Transverse colon (tissue), 4 donors: ENCODE data around the gene ZNF280A. TPM values are rescaled to one million over a fixed set of nuclear protein-coding genes. Genes with fewer than 3 reads are reported as not detected.

Experiments used
- DNase-seq: peaks from one replicate; pipeline ENCODE4 v3.0.0-alpha.2; 2019
- H3K27ac ChIP-seq, 4 donors: fragments of 200-600 bp; sonication (generic); 2 replicates each; pipeline ENCODE4 v1.5.1; 2016 to 2018; ENCODE audit warnings: inconsistent platforms in 4 of 4
- H3K27me3 ChIP-seq: fragments of 200-600 bp; sonication (generic); 2 replicates; pipeline ENCODE4 v1.5.1; 2017; ENCODE audit warnings: inconsistent platforms
- H3K36me3 ChIP-seq, 4 donors: fragments of 200-600 bp; sonication (generic); 2 replicates each; pipeline ENCODE4 v1.5.1; 2017 to 2019; ENCODE audit warnings: inconsistent platforms in 4 of 4
- H3K4me1 ChIP-seq, 4 donors: fragments of 200-600 bp; sonication (generic); 2 replicates each; pipeline ENCODE4 v1.5.1; 2017 to 2020; ENCODE audit warnings: inconsistent platforms in 4 of 4
- H3K4me3 ChIP-seq, 4 donors: fragments of 200-600 bp; sonication (generic); 1 replicate in 1 of 4; 2 replicates in 3 of 4; pipeline versions ENCODE4 v1.5.1 to v1.6.1; 2017 to 2019; ENCODE audit warnings: inconsistent platforms in 4 of 4
- H3K9me3 ChIP-seq, 2 donors: fragments of 200-600 bp; sonication (generic); 2 replicates each; pipeline ENCODE4 v1.5.1; 2017 to 2019; ENCODE audit warnings: inconsistent platforms in 2 of 2
- EP300 ChIP-seq: sonication (generic); formaldehyde crosslinking; IDR thresholded peaks from one replicate; pipeline ENCODE4 v1.6.1; 2017; ENCODE audit warnings: antibody characterized with exemption, low read depth
- POLR2A ChIP-seq: fragments of 450-650 bp; IDR thresholded peaks from one replicate; pipeline ENCODE4 v1.6.1; 2016; ENCODE audit warnings: antibody characterized with exemption, mild to moderate bottlenecking, moderate library complexity
- POLR2AphosphoS5 ChIP-seq, 3 donors: sonication (generic); formaldehyde crosslinking; IDR thresholded peaks; one replicate each; pipeline ENCODE4 v1.6.1; 2016; ENCODE audit warnings: antibody characterized with exemption in 3 of 3
- WGBS, 2 donors: methylation state at CpG; one replicate each; pipeline ENCODE4 v1.1.5; 2018; ENCODE audit warnings: low coverage in 1 of 2; 5-methylcytosine and 5-hydroxymethylcytosine counted together
- in situ Hi-C, 4 donors: fragments of 200-750 bp; cut with MboI; loops; one replicate each; pipeline versions ENCODE4 v1.15.0 to v1.15.1; 2017; ENCODE audit warnings: low sequenced_read_pairs in 3 of 4, low pct_ligation_motif_present in 1 of 4, low pct_unique_long_range_greater_than_20kb in 1 of 4
- intact Hi-C: fragments of 100-400 bp; cut with DNase I; formaldehyde crosslinking; loops from one replicate; pipeline ENCODE4 v1.15.1; 2023; ENCODE audit warnings: low total_unique reads
- total RNA-seq, 4 donors: library from RNA; depleted of rRNA; stranded (reverse); fragments of >200 nt; gene quantifications; one replicate each; pipeline ENCODE4 v1.1.0, GENCODE V29; 2016
- TF ChIP-seq, protein P1 (sequence below), 5 experiments: fragments of 200-600 bp in 3 of 5; fragments of 450-650 bp in 2 of 5; sonication (generic) in 3 of 5; IDR thresholded peaks; 1 replicate in 2 of 5; 2 replicates in 3 of 5; pipeline ENCODE4 v1.5.1; 2016 to 2017; ENCODE audit warnings: antibody characterized with exemption in 5 of 5, inconsistent platforms in 3 of 5, mild to moderate bottlenecking in 2 of 5, moderate library complexity in 1 of 5

ZNF280A gene
- total RNA-seq, 4 donors from 2014 or later = not detected

DNA sequence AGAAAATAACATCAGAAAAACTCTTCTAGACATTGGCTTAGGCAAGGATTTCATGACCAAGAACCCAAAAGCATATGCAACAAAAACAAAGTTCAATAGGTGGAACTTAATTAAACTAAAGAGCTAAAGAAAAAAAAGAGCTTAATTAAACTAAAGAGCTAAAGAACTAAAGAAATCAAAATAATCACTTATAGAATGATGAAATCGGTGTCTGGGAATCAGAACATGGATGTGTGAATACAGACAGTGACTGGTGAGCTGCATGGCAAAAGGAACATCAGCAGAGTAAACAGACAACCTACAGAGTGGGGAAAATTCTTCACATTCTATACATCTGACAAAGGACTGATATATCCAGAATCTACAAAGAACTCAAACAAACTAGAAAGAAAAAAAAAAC lies 53.0 kb downstream of the ZNF280A start:
- Histone ChIP-seq H3K9me3 (no peaks in the 10 kb centered on the region), H3K4me3 (no peak overlapping the region), H3K4me1 (peaks cover 0 to 3% (median 0%) of the 10 kb centered on the region in 4 donors), H3K27ac (no peak overlapping the region), H3K36me3 (no peaks in the 10 kb centered on the region), H3K27me3 (peaks cover 27% of the 10 kb centered on the region)
- in situ Hi-C loops (loop anchor here in 1 of 4 donors (25.0 kb wide), 1 partner anchor 120 kb away; no protein-coding TSS in a partner anchor), intact Hi-C loops (no loop called here)
- WGBS, 2 donors = 85 to 100% methylated on average over 1 of the region's 1 CpG
- TF ChIP-seq EP300 (no peak), POLR2A (no peak), POLR2AphosphoS5 (IDR thresholded peaks at IDR 0.05) (no peak)
- TF ChIP-seq, protein P1, sequence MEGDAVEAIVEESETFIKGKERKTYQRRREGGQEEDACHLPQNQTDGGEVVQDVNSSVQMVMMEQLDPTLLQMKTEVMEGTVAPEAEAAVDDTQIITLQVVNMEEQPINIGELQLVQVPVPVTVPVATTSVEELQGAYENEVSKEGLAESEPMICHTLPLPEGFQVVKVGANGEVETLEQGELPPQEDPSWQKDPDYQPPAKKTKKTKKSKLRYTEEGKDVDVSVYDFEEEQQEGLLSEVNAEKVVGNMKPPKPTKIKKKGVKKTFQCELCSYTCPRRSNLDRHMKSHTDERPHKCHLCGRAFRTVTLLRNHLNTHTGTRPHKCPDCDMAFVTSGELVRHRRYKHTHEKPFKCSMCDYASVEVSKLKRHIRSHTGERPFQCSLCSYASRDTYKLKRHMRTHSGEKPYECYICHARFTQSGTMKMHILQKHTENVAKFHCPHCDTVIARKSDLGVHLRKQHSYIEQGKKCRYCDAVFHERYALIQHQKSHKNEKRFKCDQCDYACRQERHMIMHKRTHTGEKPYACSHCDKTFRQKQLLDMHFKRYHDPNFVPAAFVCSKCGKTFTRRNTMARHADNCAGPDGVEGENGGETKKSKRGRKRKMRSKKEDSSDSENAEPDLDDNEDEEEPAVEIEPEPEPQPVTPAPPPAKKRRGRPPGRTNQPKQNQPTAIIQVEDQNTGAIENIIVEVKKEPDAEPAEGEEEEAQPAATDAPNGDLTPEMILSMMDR (IDR thresholded peaks at IDR 0.05) = no peak
- DNase-seq = no peak

DNA sequence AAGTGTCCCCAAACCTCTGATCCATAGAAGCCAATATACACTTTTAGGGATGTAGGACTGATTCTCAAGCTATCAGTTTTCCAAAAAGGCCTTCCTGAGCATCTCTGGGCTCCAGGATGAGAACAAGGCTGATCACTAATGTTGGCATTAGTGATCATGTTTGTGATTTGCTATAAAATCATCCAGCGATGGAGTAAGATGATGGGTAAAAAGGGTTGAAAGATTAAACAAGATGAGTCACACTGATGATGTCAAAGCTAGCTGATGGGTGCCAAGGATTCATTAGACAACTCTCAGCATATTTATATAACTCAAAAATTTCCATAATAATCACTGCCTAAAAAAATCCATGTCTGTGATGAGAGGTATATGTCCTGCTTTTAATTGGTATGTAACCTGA lies 54.3 kb downstream of the ZNF280A start:
- intact Hi-C loops = no loop called here

GRCh38 chr22:22465094-22465602 lies 54.9 kb downstream of the ZNF280A start:
- no peak overlapping the region for H3K4me3 ChIP-seq
- intact Hi-C loops (no loop called here), in situ Hi-C loops (loop anchor here in 1 of 4 donors (25.0 kb wide), 1 partner anchor 122 kb away; no protein-coding TSS in a partner anchor)
- WGBS, 2 donors = 67 to 69% methylated on average over 5 to 7 of the region's 7 CpGs
- TF ChIP-seq, protein P1 (IDR thresholded peaks at IDR 0.05) = no peak
- TF ChIP-seq EP300 (no peak), POLR2AphosphoS5 (IDR thresholded peaks at IDR 0.05) (no peak), POLR2A (no peak)
- H3K36me3 ChIP-seq = no peaks in the 10 kb centered on the region
- peaks cover 0 to 3% (median 0%) of the 10 kb centered on the region in 4 donors for H3K4me1 ChIP-seq
- no peak overlapping the region for H3K27ac ChIP-seq
- peaks cover 4 to 5% of the 10 kb centered on the region in 2 donors for H3K9me3 ChIP-seq
- H3K27me3 ChIP-seq = peaks cover 36% of the 10 kb centered on the region
- DNase-seq = no peak

More for the DNA sequence above, 54.3 kb downstream of the ZNF280A start:
- Histone ChIP-seq H3K27me3 (peaks cover 36% of the 10 kb centered on the region), H3K4me1 (peaks cover 0 to 3% (median 0%) of the 10 kb centered on the region in 4 donors), H3K27ac (no peak overlapping the region), H3K9me3 (no peaks in the 10 kb centered on the region), H3K36me3 (no peaks in the 10 kb centered on the region), H3K4me3 (no peak overlapping the region)
- in situ Hi-C loops = loop anchor here in 1 of 4 donors (25.0 kb wide), 1 partner anchor 122 kb away; no protein-coding TSS in a partner anchor
- TF ChIP-seq POLR2A = no peak
- TF ChIP-seq POLR2AphosphoS5 (IDR thresholded peaks at IDR 0.05) = no peak
- TF ChIP-seq EP300 = no peak
- TF ChIP-seq, protein P1 (IDR thresholded peaks at IDR 0.05) = no peak
- DNase-seq = no peak
- WGBS, 2 donors = 67 to 71% methylated on average over 1 of the region's 1 CpG

- Histone ChIP-seq H3K4me1 (peaks cover 0 to 3% (median 0%) of the 10 kb centered on the region in 4 donors), H3K4me3 (no peak overlapping the region), H3K9me3 (peaks cover 8 to 10% of the 10 kb centered on the region in 2 donors), H3K27ac (no peak overlapping the region), H3K27me3 (peaks cover 36% of the 10 kb centered on the region), H3K36me3 (no peaks in the 10 kb centered on the region)
- TF ChIP-seq, protein P1 (IDR thresholded peaks at IDR 0.05) = no peak
- TF ChIP-seq POLR2AphosphoS5 (IDR thresholded peaks at IDR 0.05) = no peak
- 84 to 87% methylated on average over 9 to 11 of the region's 11 CpGs for WGBS, 2 donors
- intact Hi-C loops (no loop called here), in situ Hi-C loops (loop anchor here in 1 of 4 donors (25.0 kb wide), 1 partner anchor 123 kb away; no protein-coding TSS in a partner anchor)
- DNase-seq = no peak
Measured at GRCh38 chr22:22464541-22465054, 55.5 kb downstream of the ZNF280A start.
